H1 (cell line): ENCODE measurements around the gene CTIF. TPM values are rescaled to one million over a fixed set of nuclear protein-coding genes. Genes with fewer than 3 reads are reported as not detected.

Experiments used
- CTCF ChIA-PET: fragments of 300-600 bp; sonication (Branson Sonifier 250); formaldehyde crosslinking; loops from one replicate; lab custom pipeline; 2021; ENCODE audit not compliant: partially characterized antibody; lab: Charles Lee
- POLR2A ChIA-PET: fragments of 300-600 bp; sonication (Branson Sonifier 250); formaldehyde crosslinking; loops from one replicate; lab custom pipeline; 2021; ENCODE audit warnings: inconsistent platforms; ENCODE audit not compliant: partially characterized antibody; lab: Charles Lee
- DNase-seq, 2 experiments: peaks; one replicate each; pipeline versions ENCODE4 v3.0.0 to v3.0.0-alpha.2; 2010 to 2022; ENCODE audit warnings: low spot score in 2 of 2, low read depth in 1 of 2, mixed read lengths in 1 of 2
- FAIRE-seq: peaks from 2 replicates; lab custom pipeline; 2011; peaks lifted over from hg19 to GRCh38; lab: Jason Lieb, UNC
- H2AFZ ChIP-seq: 2 replicates; pipeline ENCODE4 v1.8.1; 2012; ENCODE audit warnings: low read length, inconsistent platforms
- H2AK5ac ChIP-seq: 2 replicates; pipeline ENCODE4 v1.6.1; 2013; ENCODE audit warnings: low read depth, low read length
- H2BK120ac ChIP-seq: replicated peaks from 2 replicates; pipeline ENCODE3; 2013; ENCODE audit warnings: low read depth, low read length, inconsistent platforms
- H2BK12ac ChIP-seq: 2 replicates; pipeline ENCODE4 v1.6.1; 2013; ENCODE audit warnings: low read depth, low read length
- H2BK15ac ChIP-seq: 2 replicates; pipeline ENCODE4 v1.6.1; 2013; ENCODE audit warnings: low read length
- H2BK20ac ChIP-seq: 2 replicates; pipeline ENCODE4 v1.6.1; 2013; ENCODE audit warnings: low read length
- H2BK5ac ChIP-seq: 2 replicates; pipeline ENCODE4 v1.6.1; 2013; ENCODE audit warnings: low read depth, low read length
- H3K14ac ChIP-seq: 2 replicates; pipeline ENCODE4 v1.6.1; 2013; ENCODE audit warnings: inconsistent platforms; ENCODE audit not compliant: insufficient read length
- H3K18ac ChIP-seq: 2 replicates; pipeline ENCODE4 v1.6.1; 2013; ENCODE audit warnings: low read length; ENCODE audit errors: extremely low read depth
- H3K23ac ChIP-seq: 2 replicates; pipeline ENCODE4 v1.6.1; 2013; ENCODE audit warnings: inconsistent platforms; ENCODE audit not compliant: insufficient read length
- H3K23me2 ChIP-seq: 2 replicates; pipeline ENCODE4 v1.6.1; 2013; ENCODE audit warnings: low read depth, low read length
- H3K27ac ChIP-seq: 2 replicates; pipeline ENCODE4 v1.6.1; 2011; ENCODE audit warnings: low read depth, low read length, inconsistent platforms
- H3K27me3 ChIP-seq, 4 experiments: replicated peaks in 1 of 4; 1 replicate in 1 of 4; 2 replicates in 3 of 4; pipeline versions ENCODE4 v1.6.1 to v1.8.1; 2011 to 2013; ENCODE audit warnings: low read length in 3 of 4, mild to moderate bottlenecking in 3 of 4, inconsistent platforms in 2 of 4, mixed read lengths in 2 of 4, moderate library complexity in 1 of 4; ENCODE audit not compliant: control insufficient read depth in 3 of 4, insufficient read depth in 3 of 4; ENCODE audit errors: extremely low read depth in 1 of 4
- H3K36me3 ChIP-seq, 4 experiments: 2 replicates each; pipeline versions ENCODE4 v1.6.1 to v1.8.1; 2011 to 2013; ENCODE audit warnings: mild to moderate bottlenecking in 4 of 4, low read length in 3 of 4, moderate library complexity in 2 of 4, control low read depth in 1 of 4, inconsistent platforms in 1 of 4; ENCODE audit not compliant: insufficient read depth in 4 of 4, control insufficient read depth in 2 of 4
- H3K4ac ChIP-seq: replicated peaks from 2 replicates; pipeline ENCODE3; 2013; ENCODE audit warnings: low read length, low read depth, mixed read lengths, inconsistent platforms; ENCODE audit not compliant: insufficient read length
- H3K4me1 ChIP-seq, 4 experiments: replicated peaks in 1 of 4; 1 replicate in 1 of 4; 2 replicates in 3 of 4; pipeline versions ENCODE4 v1.6.1 to v1.8.1; 2011 to 2013; ENCODE audit warnings: low read length in 3 of 4, inconsistent platforms in 2 of 4, mixed read lengths in 1 of 4; ENCODE audit not compliant: insufficient read depth in 4 of 4, control insufficient read depth in 3 of 4
- H3K4me2 ChIP-seq, 2 experiments: 2 replicates each; pipeline versions ENCODE4 v1.6.1 to v1.8.1; 2011 to 2013; ENCODE audit warnings: low read depth in 2 of 2, low read length in 2 of 2, control low read depth in 1 of 2, inconsistent platforms in 1 of 2, mild to moderate bottlenecking in 1 of 2; ENCODE audit not compliant: insufficient read depth in 1 of 2
- H3K4me3 ChIP-seq, 4 experiments: fragments of 200-600, 300-600 bp in 1 of 4; sonication (generic), shearing (Covaris generic), sonication (Bioruptor Twin) in 1 of 4; 2 replicates each; pipeline versions ENCODE4 v1.5.1 to v1.8.1; 2011 to 2016; ENCODE audit warnings: low read length in 4 of 4, low read depth in 3 of 4, control low read depth in 2 of 4, inconsistent platforms in 2 of 4, mild to moderate bottlenecking in 2 of 4, mixed read lengths in 1 of 4, moderate library complexity in 1 of 4; ENCODE audit not compliant: insufficient read depth in 2 of 4; ENCODE audit errors: extremely low read depth in 1 of 4
- H3K56ac ChIP-seq: replicated peaks from 2 replicates; pipeline ENCODE3; 2013; ENCODE audit warnings: low read depth, mild to moderate bottlenecking, mixed read lengths, low read length, inconsistent platforms; ENCODE audit not compliant: insufficient read length
- H3K79me1 ChIP-seq: 2 replicates; pipeline ENCODE4 v1.6.1; 2013; ENCODE audit warnings: low read depth, low read length, control low read depth
- H3K79me2 ChIP-seq, 2 experiments: 2 replicates each; pipeline versions ENCODE4 v1.6.1 to v1.8.1; 2012 to 2013; ENCODE audit warnings: low read length in 2 of 2, mild to moderate bottlenecking in 2 of 2, inconsistent platforms in 1 of 2; ENCODE audit not compliant: insufficient read depth in 2 of 2, control insufficient read depth in 1 of 2
- H3K9ac ChIP-seq, 4 experiments: replicated peaks in 1 of 4; 1 replicate in 1 of 4; 2 replicates in 3 of 4; pipeline versions ENCODE4 v1.6.1 to v1.8.1; 2011 to 2013; ENCODE audit warnings: low read depth in 3 of 4, low read length in 3 of 4, control low read depth in 2 of 4, mild to moderate bottlenecking in 2 of 4, moderate library complexity in 2 of 4, inconsistent platforms in 1 of 4; ENCODE audit errors: extremely low read depth in 1 of 4
- H3K9me3 ChIP-seq, 2 experiments: 2 replicates each; pipeline versions ENCODE4 v1.6.1 to v1.8.1; 2012 to 2013; ENCODE audit warnings: mild to moderate bottlenecking in 2 of 2, moderate library complexity in 2 of 2, control low read depth in 1 of 2, inconsistent platforms in 1 of 2, low read depth in 1 of 2, low read length in 1 of 2, mixed read lengths in 1 of 2; ENCODE audit not compliant: insufficient read depth in 2 of 2
- H4K20me1 ChIP-seq, 2 experiments: replicated peaks in 1 of 2; 2 replicates each; pipeline versions ENCODE3 to v1.8.1; 2011 to 2013; ENCODE audit warnings: inconsistent platforms in 2 of 2, low read length in 2 of 2, mild to moderate bottlenecking in 1 of 2; ENCODE audit not compliant: insufficient read depth in 2 of 2, control insufficient read depth in 1 of 2
- H4K5ac ChIP-seq: 2 replicates; pipeline ENCODE4 v1.6.1; 2013; ENCODE audit warnings: low read length, low read depth, mixed read lengths, inconsistent platforms; ENCODE audit not compliant: insufficient read length
- H4K8ac ChIP-seq: 2 replicates; pipeline ENCODE4 v1.8.0; 2013; ENCODE audit warnings: mild to moderate bottlenecking, moderate library complexity, low read length, inconsistent platforms; ENCODE audit not compliant: insufficient read depth; ENCODE audit errors: extremely low read depth
- H4K91ac ChIP-seq: replicated peaks from 2 replicates; pipeline ENCODE3; 2013; ENCODE audit warnings: low read length, mixed read lengths, inconsistent platforms; ENCODE audit not compliant: insufficient read length
- FOSL1 ChIP-seq: IDR thresholded peaks from 2 replicates; pipeline ENCODE4 v1.6.1; 2011; ENCODE audit warnings: mild to moderate bottlenecking, low read depth, low read length, moderate library complexity; ENCODE audit not compliant: insufficient read depth
- GTF2F1 ChIP-seq: IDR thresholded peaks from 2 replicates; pipeline ENCODE4 v1.6.1; 2012; ENCODE audit warnings: low read depth, low read length, improper control_type of control experiment, borderline replicate concordance
- JUN ChIP-seq: IDR thresholded peaks from 2 replicates; pipeline ENCODE4 v1.6.1; 2011; ENCODE audit warnings: low read depth, mild to moderate bottlenecking, improper control_type of control experiment, low read length
- NANOG ChIP-seq: IDR thresholded peaks from 2 replicates; pipeline ENCODE4 v1.6.1; 2011; ENCODE audit warnings: low read length, low read depth, mild to moderate bottlenecking, inconsistent platforms; ENCODE audit not compliant: insufficient read depth, poor library complexity, severe bottlenecking
- POLR2A ChIP-seq, 2 experiments: IDR thresholded peaks; 1 replicate in 1 of 2; 2 replicates in 1 of 2; pipeline ENCODE4 v1.6.1; 2011; ENCODE audit warnings: low read depth in 2 of 2, low read length in 2 of 2, mild to moderate bottlenecking in 2 of 2; ENCODE audit errors: control extremely low read depth in 1 of 2
- POU5F1 ChIP-seq: IDR thresholded peaks from 2 replicates; pipeline ENCODE4 v1.6.1; 2011; ENCODE audit warnings: low read depth, mild to moderate bottlenecking, low read length, moderate library complexity
- RAD21 ChIP-seq, 2 experiments: IDR thresholded peaks in 1 of 2; conservative IDR thresholded peaks in 1 of 2; 2 replicates each; pipeline ENCODE4 v1.6.1; 2011; ENCODE audit warnings: low read depth in 2 of 2, low read length in 2 of 2, improper control_type of control experiment in 1 of 2, inconsistent platforms in 1 of 2, mild to moderate bottlenecking in 1 of 2, moderate library complexity in 1 of 2
- RBBP5 ChIP-seq: IDR thresholded peaks from 2 replicates; pipeline ENCODE4 v1.7.1; 2012; ENCODE audit warnings: low read depth, mild to moderate bottlenecking, inconsistent platforms, low read length, moderate library complexity, borderline replicate concordance
- SIRT6 ChIP-seq: IDR thresholded peaks from one replicate; pipeline ENCODE4 v1.7.1; 2012; ENCODE audit warnings: low read length, inconsistent platforms
- WGBS, 2 experiments: shearing (Covaris generic) in 1 of 2; methylation state at CpG; one replicate each; pipeline versions ENCODE4 v1.1.6 to v1.1.7; 2013 to 2015; ENCODE audit warnings: low lambda C conversion rate in 2 of 2, mixed read lengths in 2 of 2, inconsistent platforms in 1 of 2, low coverage in 1 of 2, missing lambda C conversion rate in 1 of 2; ENCODE audit not compliant: insufficient replicate concordance in 2 of 2, insufficient coverage in 1 of 2, insufficient read length in 1 of 2; ENCODE audit errors: extremely low coverage in 1 of 2, missing lambda C conversion rate in 1 of 2; 5-methylcytosine and 5-hydroxymethylcytosine counted together
- polyA plus RNA-seq, 7 experiments: library from polyadenylated mRNA; depleted of rRNA in 3 of 7; stranded (reverse) in 5 of 7; unstranded in 2 of 7; fragments of >200 nt in 5 of 7; fragments of 200-250 nt in 2 of 7; gene quantifications; 1 replicate in 5 of 7; 2 replicates in 1 of 7; 4 replicates in 1 of 7; pipeline versions ENCODE4 v1.2.1 to v1.2.3, GENCODE V29; 2011 to 2013; ENCODE audit warnings: missing spikeins in 2 of 7, mixed read lengths in 2 of 7
- total RNA-seq: library from RNA; stranded (reverse); fragmentation: NEBNext Ultra II Directional; extraction: Animal tissue kit (Norgen Biotek cat#: 25700); gene quantifications from 2 replicates; pipeline ENCODE4 v1.2.1, GENCODE V29; 2021

CTIF gene
- total and polyA plus RNA-seq, 2 of the 8 experiments (the other 6 are each of a cell fraction or from before 2014, with no cell fraction given), result 9.0 to 17.8 TPM

GRCh38 chr18:48619501-48619900 lies 80.7 kb downstream of the CTIF start:
- Histone ChIP-seq H3K4me1 (peaks cover 0 to 10% (median 5%) of the 10 kb centered on the region in 4 experiments; a peak in 5 of 7 replicates), H2BK120ac (no peak overlapping the region), H3K79me1 (no peaks in the 10 kb centered on the region), H2BK20ac (no peak overlapping the region), H3K23me2 (no peaks in the 10 kb centered on the region), H3K27ac (no peak overlapping the region), H3K4ac (no peak overlapping the region), H2AFZ (no peak overlapping the region), H3K9me3 (no peaks in the 10 kb centered on the region), H3K36me3 (no peaks in the 10 kb centered on the region; a peak in 1 of 8 replicates), H2BK5ac (no peak overlapping the region), H2AK5ac (no peak overlapping the region), H3K79me2 (no peaks in the 10 kb centered on the region; a peak in 1 of 4 replicates), H2BK15ac (no peak overlapping the region), H3K56ac (no peak overlapping the region), H3K14ac (no peak overlapping the region), H4K5ac (no peak overlapping the region), H2BK12ac (no peak overlapping the region), H4K91ac (no peak overlapping the region), H3K23ac (no peak overlapping the region), H3K18ac (no peak overlapping the region), H3K27me3 (no peaks in the 10 kb centered on the region), H3K9ac (no peak overlapping the region), H3K4me2 (no peak overlapping the region), H4K8ac (peak overlapping the region; percentile 63; the same call in 1 of the 2 replicates), H3K4me3 (no peak overlapping the region), H4K20me1 (no peaks in the 10 kb centered on the region)
- FAIRE-seq (no peak), DNase-seq (no peak)
- CTCF ChIA-PET, result interaction anchor here (1.1 to 4.7 kb wide), 7 partner anchors 8 to 144 kb away, joined by 3 to 39 read pairs (median 7); no protein-coding TSS in a partner anchor
- 92% methylated on average over 16 of the region's 16 CpGs; no CpG with 5 or more reads in 1 of the 2 experiments for WGBS, 2 experiments
- TF ChIP-seq RBBP5 (no peak), SIRT6 (no peak), NANOG (no peak), POU5F1 (no peak), FOSL1 (no peak), POLR2A (IDR thresholded peaks at IDR 0.05; ENCODE audit: control extremely low read depth in 1 of 2, low read depth in 2 of 2, low read length in 2 of 2) (no peak), JUN (no peak), RAD21 (IDR thresholded peaks at IDR 0.05 in 1 of 2, conservative IDR thresholded peaks at IDR 0.05 in 1 of 2; ENCODE audit: low read depth in 2 of 2, low read length in 2 of 2) (no peak), GTF2F1 (no peak)
- POLR2A ChIA-PET, result interaction anchor here (1.5 kb wide), 1 partner anchor 15 kb away, joined by 4 read pairs; no protein-coding TSS in a partner anchor
